Chondrocyte (in vitro differentiated cells): ENCODE measurements around the gene ASB16. TPM values are rescaled to one million over a fixed set of nuclear protein-coding genes. Genes with fewer than 3 reads are reported as not detected.

ENCODE experiments used
- DNase-seq: peaks from one replicate; pipeline ENCODE4 v3.0.0; 2021; ENCODE audit warnings: mixed read lengths, low spot score
- H3K27ac Mint-ChIP-seq: one replicate; pipeline ENCODE4 v1.8.0; 2021; ENCODE audit warnings: mild to moderate bottlenecking, moderate library complexity, mixed read lengths; ENCODE audit not compliant: unreplicated experiment
- H3K27me3 Mint-ChIP-seq: 2 replicates; pipeline ENCODE4 v1.8.0; 2021; ENCODE audit warnings: low read depth, mixed read lengths
- H3K36me3 Mint-ChIP-seq: 2 replicates; pipeline ENCODE4 v1.8.0; 2021; ENCODE audit warnings: low read depth, mixed read lengths
- H3K4me1 Mint-ChIP-seq: 2 replicates; pipeline ENCODE4 v1.8.0; 2021; ENCODE audit warnings: low read depth, mild to moderate bottlenecking, mixed read lengths
- H3K4me3 Mint-ChIP-seq: one replicate; pipeline ENCODE4 v1.8.0; 2021; ENCODE audit warnings: mild to moderate bottlenecking, moderate library complexity, mixed read lengths; ENCODE audit not compliant: unreplicated experiment
- H3K9me3 Mint-ChIP-seq: 2 replicates; pipeline ENCODE4 v1.8.0; 2021; ENCODE audit warnings: low read depth, mixed read lengths
- CTCF ChIP-seq: fragments of 200-600 bp; sonication (generic); IDR thresholded peaks from 2 replicates; pipeline ENCODE4 v1.5.0; 2021; ENCODE audit warnings: antibody characterized with exemption, mild to moderate bottlenecking, moderate library complexity
- total RNA-seq: library from RNA; stranded (reverse); gene quantifications from 3 replicates; pipeline ENCODE4 v1.2.1, GENCODE V29; 2021

The ASB16 gene
- total RNA-seq, 1 donor from 2014 or later = not detected

GRCh38 chr17:44214230-44214494 lies 43.7 kb downstream of the ASB16 start:
- Mint-ChIP-seq H3K27ac (no peak overlapping the region), H3K27me3 (no peaks in the 10 kb centered on the region), H3K9me3 (no peaks in the 10 kb centered on the region), H3K4me1 (peaks cover 15% of the 10 kb centered on the region), H3K36me3 (peaks cover 27% of the 10 kb centered on the region), H3K4me3 (no peak overlapping the region)
- TF ChIP-seq CTCF = no peak
- DNase-seq = no peak

- H3K27me3 Mint-ChIP-seq = no peaks in the 10 kb centered on the region
- peaks cover 15% of the 10 kb centered on the region for H3K4me1 Mint-ChIP-seq
- H3K27ac Mint-ChIP-seq = no peak overlapping the region
- TF ChIP-seq CTCF = no peak
- H3K9me3 Mint-ChIP-seq = no peaks in the 10 kb centered on the region
- DNase-seq = no peak
- H3K36me3 Mint-ChIP-seq = peaks cover 25% of the 10 kb centered on the region
- no peak overlapping the region for H3K4me3 Mint-ChIP-seq
These were observed 44.4 kb downstream of the ASB16 start for GRCh38 chr17:44214896-44215295.

- H3K36me3 Mint-ChIP-seq = peaks cover 22% of the 10 kb centered on the region
- H3K4me3 Mint-ChIP-seq = no peak overlapping the region
- H3K27me3 Mint-ChIP-seq = no peaks in the 10 kb centered on the region
- TF ChIP-seq CTCF = no peak
- no peaks in the 10 kb centered on the region for H3K9me3 Mint-ChIP-seq
- peaks cover 15% of the 10 kb centered on the region for H3K4me1 Mint-ChIP-seq
- H3K27ac Mint-ChIP-seq = no peak overlapping the region
- DNase-seq = no peak
These were observed 45.7 kb downstream of the ASB16 start for GRCh38 chr17:44216173-44216572.

GRCh38 chr17:44216694-44217093 lies 46.2 kb downstream of the ASB16 start:
- Mint-ChIP-seq H3K4me3 (peak overlapping the region; percentile 33), H3K4me1 (peaks cover 20% of the 10 kb centered on the region), H3K27me3 (no peaks in the 10 kb centered on the region), H3K27ac (peak overlapping the region; percentile 17), H3K9me3 (no peaks in the 10 kb centered on the region), H3K36me3 (peaks cover 22% of the 10 kb centered on the region)
- TF ChIP-seq CTCF = no peak
- DNase-seq = no peak

- TF ChIP-seq CTCF = no peak
- no peak for DNase-seq
- Mint-ChIP-seq H3K36me3 (peaks cover 22% of the 10 kb centered on the region), H3K9me3 (no peaks in the 10 kb centered on the region), H3K4me1 (peaks cover 29% of the 10 kb centered on the region), H3K27ac (no peak overlapping the region), H3K4me3 (peak overlapping the region; percentile 70), H3K27me3 (no peaks in the 10 kb centered on the region)
These were observed 47.3 kb downstream of the ASB16 start for GRCh38 chr17:44217738-44218343.
